Measurements from ENCODE around the gene TPGS1.

Gene TPGS1

DNA sequence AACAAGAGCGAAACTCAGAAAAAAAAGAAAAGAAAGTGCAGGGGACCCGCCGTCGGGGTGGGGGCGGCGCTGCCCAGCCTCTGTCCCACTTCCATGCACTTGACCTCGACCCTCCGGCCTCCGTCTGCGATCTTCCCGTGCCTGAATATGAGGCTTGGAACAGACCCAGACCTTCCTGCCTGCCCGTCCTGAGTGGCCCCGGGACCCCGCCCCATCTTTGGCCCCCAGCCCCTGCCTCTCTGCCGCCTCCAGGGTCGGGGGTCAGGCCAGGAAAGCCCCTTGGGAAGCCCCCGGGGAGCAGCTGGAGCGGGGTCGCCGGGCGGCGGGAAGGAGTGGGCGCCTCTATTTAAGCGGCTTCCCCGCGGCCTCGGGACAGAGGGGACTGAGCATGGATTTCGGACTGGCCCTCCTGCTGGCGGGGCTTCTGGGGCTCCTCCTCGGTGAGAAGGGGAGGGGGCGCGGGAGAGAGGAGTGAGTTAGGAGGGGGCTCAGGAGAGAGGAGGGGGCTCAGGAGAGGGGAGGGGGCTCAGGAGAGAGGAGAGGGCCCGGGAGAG, 11.1 kb upstream of the TPGS1 start, which contains the start of gene MADCAM1:
Gene MADCAM1 (plus strand): TSS at position 375 of the 554 bp plus-strand sequence. CDS start 14 bp downstream, at position 389.
- DNase-seq (ENCODE audit: low read depth): no peak

DNA sequence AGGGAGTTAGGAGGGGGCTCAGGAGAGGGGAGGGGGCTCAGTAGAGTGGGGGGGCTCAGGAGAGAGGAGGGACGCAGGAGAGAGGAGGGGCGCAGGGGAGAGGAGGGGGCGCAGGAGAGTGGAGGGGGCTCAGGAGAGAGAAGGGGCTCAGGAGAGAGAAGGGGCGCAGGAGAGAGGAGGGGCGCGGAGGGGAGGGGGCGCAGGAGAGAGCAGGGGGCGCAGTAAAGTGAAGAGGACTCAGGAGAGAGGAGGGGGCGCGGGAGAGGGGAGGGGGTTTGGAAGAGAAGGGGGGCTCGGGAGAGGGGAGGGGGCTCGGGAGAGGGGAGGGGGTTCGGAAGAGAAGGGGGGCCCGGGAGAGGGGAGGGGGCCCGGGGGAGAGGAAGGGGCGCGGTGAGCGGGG, 10.3 kb upstream of the TPGS1 start:
- no peak for DNase-seq (ENCODE audit: low read depth)

DNA sequence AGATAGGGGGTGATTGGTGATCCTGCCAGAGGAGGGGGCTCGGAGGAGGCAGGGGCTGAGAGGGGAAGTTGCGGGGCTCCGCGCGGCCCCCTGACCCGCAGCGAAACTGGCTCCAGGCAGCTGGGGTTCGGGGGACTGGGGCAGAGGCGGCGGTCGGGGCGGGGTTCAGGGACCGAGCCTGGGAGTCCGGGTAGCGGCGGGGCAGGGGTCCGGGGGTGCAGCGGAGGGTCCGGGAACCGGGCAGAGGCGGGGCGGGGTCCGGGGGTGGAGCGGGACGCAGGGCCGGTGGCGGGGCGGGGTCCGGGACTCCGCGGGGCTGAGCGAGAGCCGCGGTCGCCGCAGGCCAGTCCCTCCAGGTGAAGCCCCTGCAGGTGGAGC, 9.8 kb upstream of the TPGS1 start:
- no peak for DNase-seq (ENCODE audit: low read depth)

- DNase-seq (ENCODE audit: low read depth): no peak
Observed at GRCh38 chr19:497869-498510, 9.3 kb upstream of the TPGS1 start.

- DNase-seq (ENCODE audit: low read depth): no peak
Observed at GRCh38 chr19:498511-498891, 8.8 kb upstream of the TPGS1 start.

DNA sequence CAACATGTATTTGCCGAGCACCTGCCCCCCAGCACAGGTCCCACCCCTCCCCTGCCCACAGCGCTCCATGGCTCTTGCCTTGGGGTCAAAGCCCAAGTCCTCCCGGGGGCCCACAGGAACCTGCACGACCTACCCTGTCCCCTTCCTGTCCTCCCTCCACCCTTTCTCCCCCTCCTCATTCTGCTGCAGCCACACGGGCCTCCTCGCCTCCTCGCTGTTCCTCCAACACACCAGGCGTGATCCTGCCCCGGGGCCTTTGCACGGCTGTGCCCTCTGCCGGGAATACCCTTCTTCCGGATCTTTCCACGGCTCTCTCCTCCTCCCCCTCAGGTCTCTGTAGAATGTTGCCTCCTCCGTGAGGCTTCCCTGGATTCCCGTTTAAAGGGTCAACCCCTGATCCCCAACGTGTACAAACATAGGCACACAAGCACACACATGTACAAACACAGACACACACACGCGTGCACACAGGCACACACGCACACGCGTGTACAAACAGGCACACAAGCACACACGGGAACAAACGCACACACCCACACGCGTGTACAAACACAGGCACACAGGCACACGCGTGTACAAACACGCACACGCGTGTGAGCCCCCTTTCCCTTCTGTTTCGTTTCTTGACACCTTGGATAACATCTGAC, 8.2 kb upstream of the TPGS1 start:
- DNase-seq (ENCODE audit: low read depth): no peak

- no peak for DNase-seq (ENCODE audit: low read depth)
Observed at GRCh38 chr19:501646-502045, 5.7 kb upstream of the TPGS1 start.

DNA sequence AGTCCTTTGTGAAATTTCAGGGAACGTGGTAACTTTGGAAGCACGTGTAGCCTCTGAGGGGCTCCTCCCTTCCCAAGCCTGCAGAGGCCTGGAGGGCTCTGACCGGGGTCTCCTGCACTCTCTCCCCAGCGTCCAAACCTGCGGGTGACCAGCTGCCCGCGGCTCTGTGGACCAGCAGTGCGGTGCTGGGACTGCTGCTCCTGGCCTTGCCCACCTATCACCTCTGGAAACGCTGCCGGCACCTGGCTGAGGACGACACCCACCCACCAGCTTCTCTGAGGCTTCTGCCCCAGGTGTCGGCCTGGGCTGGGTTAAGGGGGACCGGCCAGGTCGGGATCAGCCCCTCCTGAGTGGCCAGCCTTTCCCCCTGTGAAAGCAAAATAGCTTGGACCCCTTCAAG, 2.7 kb upstream of the TPGS1 start:
- DNase-seq (ENCODE audit: low read depth): no peak

DNA sequence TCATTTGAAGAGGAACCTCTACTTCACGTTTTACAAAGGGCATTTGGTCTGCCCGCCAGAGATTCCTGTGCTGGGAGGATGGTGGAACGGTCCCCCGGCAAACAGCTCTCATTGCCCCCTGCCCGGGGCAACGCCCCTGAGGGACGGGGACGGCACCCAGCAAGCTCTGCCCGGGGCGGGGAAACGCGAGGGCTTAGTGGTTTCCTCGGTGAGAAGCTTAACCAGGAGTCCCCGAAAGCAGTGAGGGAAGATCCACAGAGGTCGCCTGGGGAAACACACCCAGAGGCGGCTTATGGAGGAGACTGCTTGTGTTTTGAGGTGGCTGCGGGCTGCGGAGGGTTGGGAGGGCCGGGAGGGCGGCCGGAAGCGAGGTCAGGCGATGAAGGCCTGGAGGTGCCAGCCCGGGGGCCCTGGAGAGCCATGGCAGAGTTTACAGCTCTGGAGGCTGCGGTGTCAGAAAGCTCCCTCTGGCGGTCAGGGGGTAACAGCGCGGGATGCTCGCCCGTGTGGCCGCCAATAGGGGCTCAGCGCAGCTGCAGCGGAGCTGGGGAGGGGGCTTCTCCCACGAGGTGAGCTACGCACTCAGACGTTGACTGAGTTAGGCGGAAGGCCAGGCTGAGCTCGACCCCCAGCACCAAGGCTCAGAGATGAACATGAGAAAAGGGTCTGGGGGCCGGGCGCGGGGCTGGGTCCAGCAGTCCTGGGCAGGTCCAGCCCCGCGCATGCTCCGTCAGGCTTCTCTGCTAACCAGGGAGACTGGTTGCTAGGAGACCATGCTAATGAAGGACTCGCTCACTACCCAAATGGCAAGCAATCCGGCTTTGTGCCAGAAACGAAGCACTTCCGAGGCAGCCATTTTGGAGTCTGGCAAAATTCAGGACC, 652 bp upstream of the TPGS1 start:
- DNase-seq (ENCODE audit: low read depth): peak; percentile 86

- DNase-seq (ENCODE audit: low read depth): no peak
Observed at GRCh38 chr19:508204-509150, 1.2 kb downstream of the TPGS1 start.

GRCh38 chr19:510606-511100, 3.4 kb downstream of the TPGS1 start:
- DNase-seq (ENCODE audit: low read depth): peak; percentile 88

DNA sequence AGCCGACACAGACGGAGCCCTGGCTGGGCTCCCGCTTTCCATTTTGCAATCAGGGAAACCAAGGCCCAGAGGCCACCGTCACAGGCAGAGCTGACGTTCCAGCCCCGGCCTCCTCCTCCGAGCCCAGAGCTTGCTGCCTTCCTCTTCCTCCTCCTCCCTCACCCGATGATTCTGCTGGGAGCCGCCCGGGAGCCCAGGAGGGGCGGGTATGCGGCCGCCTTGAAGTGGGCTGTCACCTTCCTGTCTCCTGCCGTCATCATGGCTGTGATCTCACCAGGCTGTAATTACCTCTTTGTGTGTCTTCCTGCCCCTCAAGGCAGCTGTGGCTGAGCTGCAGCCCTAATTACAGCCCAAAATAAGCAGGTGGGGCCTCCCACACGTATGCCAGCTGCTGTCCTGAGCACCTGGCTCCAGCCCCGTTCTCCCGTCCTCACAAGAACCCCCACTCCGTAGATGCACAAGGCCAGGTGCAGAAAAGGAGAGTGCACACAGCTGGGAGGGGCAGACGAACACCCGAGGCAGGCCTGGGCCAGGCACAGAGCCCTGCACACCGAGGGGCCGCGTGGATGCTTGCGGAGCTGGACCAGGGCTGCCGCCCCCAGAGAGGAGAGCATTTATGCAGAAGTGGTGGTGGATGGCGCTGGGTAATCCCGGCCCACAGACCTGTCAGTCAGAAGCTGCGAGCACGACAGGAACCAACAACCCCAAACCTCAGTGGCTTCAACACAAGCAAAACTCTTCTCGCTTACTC, 4.0 kb downstream of the TPGS1 start:
- peak; percentile 52 for DNase-seq (ENCODE audit: low read depth)

DNA sequence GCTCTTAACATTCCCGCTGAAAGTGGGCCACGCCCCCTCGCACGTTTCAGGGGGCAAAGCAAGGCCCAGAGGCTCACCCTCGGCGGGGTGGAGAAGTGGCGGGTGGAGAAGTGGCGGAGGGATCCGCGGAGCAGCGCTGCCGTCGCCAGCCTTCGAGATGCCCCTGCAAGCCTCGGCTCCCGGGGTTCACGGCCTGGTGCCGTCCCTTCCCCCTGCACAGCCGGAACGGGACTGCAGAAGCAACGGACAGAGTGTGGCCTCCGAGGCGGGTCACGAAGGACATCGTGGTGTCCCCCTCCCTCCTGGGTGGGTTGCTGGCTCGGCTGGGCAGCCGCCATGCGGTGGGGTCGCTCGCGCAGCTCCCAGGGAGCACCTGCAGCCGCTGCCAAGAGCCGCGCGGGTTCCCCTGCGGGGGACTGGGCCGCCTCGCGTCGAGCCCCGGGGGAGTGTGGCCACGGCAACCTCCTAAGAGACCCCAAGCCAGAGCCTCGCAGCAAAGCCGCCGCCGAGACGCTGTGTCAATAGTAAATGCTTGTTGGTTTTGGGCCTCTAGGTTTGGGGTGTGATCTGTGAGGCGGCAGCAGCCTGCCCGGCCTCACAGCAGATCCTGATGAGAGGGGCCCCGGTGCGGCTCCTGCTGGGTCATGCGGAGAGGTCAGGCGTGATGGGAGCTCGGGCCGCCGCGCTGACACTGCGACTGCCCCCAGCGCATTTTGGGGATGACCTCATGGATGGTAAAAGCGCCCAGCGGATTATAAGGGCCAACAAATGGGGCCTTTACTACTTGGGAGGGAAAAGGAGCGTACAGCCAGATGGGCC, 5.5 kb downstream of the TPGS1 start:
- DNase-seq (ENCODE audit: low read depth): no peak

GRCh38 chr19:513368-514165, 6.3 kb downstream of the TPGS1 start:
- no peak for DNase-seq (ENCODE audit: low read depth)

DNA sequence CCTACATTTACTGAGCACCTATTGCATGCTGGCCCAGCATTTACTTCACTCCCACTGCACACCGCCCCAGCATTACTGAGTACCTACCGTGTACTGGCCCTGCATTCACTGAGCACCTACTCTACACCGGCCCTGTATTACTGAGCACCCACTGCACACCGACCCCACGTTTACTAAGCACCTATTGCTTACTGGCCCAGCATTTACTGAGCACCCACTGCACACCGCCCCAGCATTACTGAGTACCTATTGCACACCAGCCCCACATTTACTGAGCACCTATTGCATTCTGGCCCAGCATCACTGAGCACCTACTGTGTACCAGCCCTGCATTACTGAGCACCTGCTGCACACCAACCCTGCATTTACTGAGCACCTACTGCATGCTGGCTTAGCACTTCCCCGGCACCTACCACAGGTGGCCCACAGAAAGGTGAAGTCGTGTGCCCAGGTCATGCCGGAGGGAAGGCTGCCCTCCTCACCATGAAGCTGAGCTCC, 6.9 kb downstream of the TPGS1 start:
- DNase-seq (ENCODE audit: low read depth): no peak

- DNase-seq (ENCODE audit: low read depth): no peak
Observed at GRCh38 chr19:517721-518597, 10.7 kb downstream of the TPGS1 start.

GRCh38 chr19:518598-519231, 11.4 kb downstream of the TPGS1 start:
- DNase-seq (ENCODE audit: low read depth): no peak

Measured in stimulated activated CD8-positive, alpha-beta memory T cell treated with anti-CD3 and anti-CD28 coated beads, Interleukin-7, amount 100 ng/mL, for 24 hours (primary cell).